ENCODE data around the gene OPCML.

- no peak for TF ChIP-seq POLR2AphosphoS5 (IDR thresholded peaks at IDR 0.05)
- no peak for TF ChIP-seq EP300 (conservative IDR thresholded peaks at IDR 0.05; ENCODE audit: poor library complexity, severe bottlenecking)
- TF ChIP-seq, protein P1, sequence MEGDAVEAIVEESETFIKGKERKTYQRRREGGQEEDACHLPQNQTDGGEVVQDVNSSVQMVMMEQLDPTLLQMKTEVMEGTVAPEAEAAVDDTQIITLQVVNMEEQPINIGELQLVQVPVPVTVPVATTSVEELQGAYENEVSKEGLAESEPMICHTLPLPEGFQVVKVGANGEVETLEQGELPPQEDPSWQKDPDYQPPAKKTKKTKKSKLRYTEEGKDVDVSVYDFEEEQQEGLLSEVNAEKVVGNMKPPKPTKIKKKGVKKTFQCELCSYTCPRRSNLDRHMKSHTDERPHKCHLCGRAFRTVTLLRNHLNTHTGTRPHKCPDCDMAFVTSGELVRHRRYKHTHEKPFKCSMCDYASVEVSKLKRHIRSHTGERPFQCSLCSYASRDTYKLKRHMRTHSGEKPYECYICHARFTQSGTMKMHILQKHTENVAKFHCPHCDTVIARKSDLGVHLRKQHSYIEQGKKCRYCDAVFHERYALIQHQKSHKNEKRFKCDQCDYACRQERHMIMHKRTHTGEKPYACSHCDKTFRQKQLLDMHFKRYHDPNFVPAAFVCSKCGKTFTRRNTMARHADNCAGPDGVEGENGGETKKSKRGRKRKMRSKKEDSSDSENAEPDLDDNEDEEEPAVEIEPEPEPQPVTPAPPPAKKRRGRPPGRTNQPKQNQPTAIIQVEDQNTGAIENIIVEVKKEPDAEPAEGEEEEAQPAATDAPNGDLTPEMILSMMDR (IDR thresholded peaks at IDR 0.05; ENCODE audit: poor library complexity, severe bottlenecking): no peak
- TF ChIP-seq REST (IDR thresholded peaks at IDR 0.05; ENCODE audit: borderline replicate concordance): no peak
- TF ChIP-seq EZH2 (IDR thresholded peaks at IDR 0.05; ENCODE audit: borderline replicate concordance, insufficient read depth, low read length, poor library complexity, severe bottlenecking): no peak
- TF ChIP-seq TAF1 (IDR thresholded peaks at IDR 0.05; ENCODE audit: low read depth): no peak
These were observed 425.9 kb downstream of the OPCML start for GRCh38 chr11:133106417-133106816.
